Gastroesophageal sphincter (tissue), 3 donors: ENCODE results near the gene TRIM22.

ENCODE experiments used
- EP300 ChIP-seq: sonication (generic); formaldehyde crosslinking; IDR thresholded peaks from one replicate; pipeline ENCODE4 v1.6.1; 2017; ENCODE audit warnings: antibody characterized with exemption, mild to moderate bottlenecking
- POLR2A ChIP-seq, 2 donors: fragments of 450-650 bp; IDR thresholded peaks; one replicate each; pipeline ENCODE4 v1.6.1; 2017; ENCODE audit warnings: antibody characterized with exemption in 2 of 2, mild to moderate bottlenecking in 2 of 2, moderate library complexity in 1 of 2
- POLR2AphosphoS5 ChIP-seq: sonication (generic); formaldehyde crosslinking; IDR thresholded peaks from one replicate; pipeline ENCODE4 v1.6.1; 2017; ENCODE audit warnings: antibody characterized with exemption
- TF ChIP-seq, protein P1 (sequence below), 4 experiments: fragments of 200-600 bp in 2 of 4; fragments of 450-650 bp in 2 of 4; sonication (generic) in 1 of 4; IDR thresholded peaks; one replicate each; pipeline ENCODE4 v1.5.1; 2017 to 2019; ENCODE audit warnings: antibody characterized with exemption in 4 of 4, mild to moderate bottlenecking in 2 of 4, moderate library complexity in 2 of 4

GRCh38 chr11:5695580-5695979, 6.0 kb downstream of the TRIM22 start:
- TF ChIP-seq POLR2A (IDR thresholded peaks at IDR 0.05) (no peak), EP300 (no peak), POLR2AphosphoS5 (no peak)
- TF ChIP-seq, protein P1, sequence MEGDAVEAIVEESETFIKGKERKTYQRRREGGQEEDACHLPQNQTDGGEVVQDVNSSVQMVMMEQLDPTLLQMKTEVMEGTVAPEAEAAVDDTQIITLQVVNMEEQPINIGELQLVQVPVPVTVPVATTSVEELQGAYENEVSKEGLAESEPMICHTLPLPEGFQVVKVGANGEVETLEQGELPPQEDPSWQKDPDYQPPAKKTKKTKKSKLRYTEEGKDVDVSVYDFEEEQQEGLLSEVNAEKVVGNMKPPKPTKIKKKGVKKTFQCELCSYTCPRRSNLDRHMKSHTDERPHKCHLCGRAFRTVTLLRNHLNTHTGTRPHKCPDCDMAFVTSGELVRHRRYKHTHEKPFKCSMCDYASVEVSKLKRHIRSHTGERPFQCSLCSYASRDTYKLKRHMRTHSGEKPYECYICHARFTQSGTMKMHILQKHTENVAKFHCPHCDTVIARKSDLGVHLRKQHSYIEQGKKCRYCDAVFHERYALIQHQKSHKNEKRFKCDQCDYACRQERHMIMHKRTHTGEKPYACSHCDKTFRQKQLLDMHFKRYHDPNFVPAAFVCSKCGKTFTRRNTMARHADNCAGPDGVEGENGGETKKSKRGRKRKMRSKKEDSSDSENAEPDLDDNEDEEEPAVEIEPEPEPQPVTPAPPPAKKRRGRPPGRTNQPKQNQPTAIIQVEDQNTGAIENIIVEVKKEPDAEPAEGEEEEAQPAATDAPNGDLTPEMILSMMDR (IDR thresholded peaks at IDR 0.05), result no peak
